ENCODE results near the gene PSME2.

DNA sequence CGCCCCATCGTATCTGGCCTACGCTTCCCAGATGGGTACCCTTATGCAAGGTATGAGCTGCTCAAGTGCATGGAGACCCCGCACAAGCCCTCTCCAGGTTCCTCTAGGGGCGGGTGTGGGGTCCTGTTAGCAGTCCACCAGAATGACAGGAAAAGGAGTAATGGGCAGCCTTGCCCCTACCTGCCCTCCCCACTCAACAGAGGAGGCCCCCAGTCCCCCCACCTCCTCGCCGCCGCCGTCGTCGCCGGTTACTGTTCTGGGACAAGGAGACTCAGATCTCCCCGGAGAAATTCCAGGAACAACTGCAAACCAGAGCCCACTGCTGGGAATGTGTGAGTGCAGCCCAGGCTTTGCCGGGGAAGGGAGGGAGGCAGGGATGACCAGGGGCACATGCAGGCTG lies 31.5 kb upstream of the PSME2 start:
- TF ChIP-seq, protein P1, sequence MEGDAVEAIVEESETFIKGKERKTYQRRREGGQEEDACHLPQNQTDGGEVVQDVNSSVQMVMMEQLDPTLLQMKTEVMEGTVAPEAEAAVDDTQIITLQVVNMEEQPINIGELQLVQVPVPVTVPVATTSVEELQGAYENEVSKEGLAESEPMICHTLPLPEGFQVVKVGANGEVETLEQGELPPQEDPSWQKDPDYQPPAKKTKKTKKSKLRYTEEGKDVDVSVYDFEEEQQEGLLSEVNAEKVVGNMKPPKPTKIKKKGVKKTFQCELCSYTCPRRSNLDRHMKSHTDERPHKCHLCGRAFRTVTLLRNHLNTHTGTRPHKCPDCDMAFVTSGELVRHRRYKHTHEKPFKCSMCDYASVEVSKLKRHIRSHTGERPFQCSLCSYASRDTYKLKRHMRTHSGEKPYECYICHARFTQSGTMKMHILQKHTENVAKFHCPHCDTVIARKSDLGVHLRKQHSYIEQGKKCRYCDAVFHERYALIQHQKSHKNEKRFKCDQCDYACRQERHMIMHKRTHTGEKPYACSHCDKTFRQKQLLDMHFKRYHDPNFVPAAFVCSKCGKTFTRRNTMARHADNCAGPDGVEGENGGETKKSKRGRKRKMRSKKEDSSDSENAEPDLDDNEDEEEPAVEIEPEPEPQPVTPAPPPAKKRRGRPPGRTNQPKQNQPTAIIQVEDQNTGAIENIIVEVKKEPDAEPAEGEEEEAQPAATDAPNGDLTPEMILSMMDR (IDR thresholded peaks at IDR 0.05; ENCODE audit: extremely low read depth in 1 of 2, insufficient read depth in 1 of 2, low read depth in 1 of 2, low read length in 2 of 2) = no peak
- no peak for TF ChIP-seq POLR2AphosphoS5 (IDR thresholded peaks at IDR 0.05; ENCODE audit: insufficient read depth, low read depth, low read length)
- no peak for TF ChIP-seq POLR2A (IDR thresholded peaks at IDR 0.05; ENCODE audit: low read depth, low read length)
- TF ChIP-seq EZH2 (IDR thresholded peaks at IDR 0.05; ENCODE audit: borderline replicate concordance, low read depth, low read length, severe bottlenecking) = no peak
- TF ChIP-seq FOS (IDR thresholded peaks at IDR 0.05; ENCODE audit: borderline replicate concordance, insufficient read depth, low read length) = no peak
- no peak for TF ChIP-seq JUN (IDR thresholded peaks at IDR 0.05; ENCODE audit: borderline replicate concordance, insufficient read depth, insufficient read length, low read depth)
- no peak for TF ChIP-seq GATA2 (IDR thresholded peaks at IDR 0.05; ENCODE audit: insufficient read depth, insufficient read length, low read depth, low read length)
- TF ChIP-seq, protein P2, sequence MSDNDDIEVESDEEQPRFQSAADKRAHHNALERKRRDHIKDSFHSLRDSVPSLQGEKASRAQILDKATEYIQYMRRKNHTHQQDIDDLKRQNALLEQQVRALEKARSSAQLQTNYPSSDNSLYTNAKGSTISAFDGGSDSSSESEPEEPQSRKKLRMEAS (IDR thresholded peaks at IDR 0.05; ENCODE audit: insufficient read depth, insufficient read length) = no peak
